ENCODE measurements around the gene BRD4. TPM values are rescaled to one million over a fixed set of nuclear protein-coding genes. Genes with fewer than 3 reads are reported as not detected.

The BRD4 gene
- total RNA-seq, 1 experiment from 2014 or later = 144 TPM

- Histone ChIP-seq H4K5ac (ENCODE audit: insufficient read length, low read depth, low read length) (no peak overlapping the region), H3K4ac (ENCODE audit: low read depth, low read length) (no peak overlapping the region), H3K9me3 (ENCODE audit: control insufficient read depth, low read depth, low read length) (no peaks in the 10 kb centered on the region), H3K4me2 (ENCODE audit: insufficient read depth, insufficient read length, low read length) (peak overlapping the region; percentile 88), H4K8ac (replicated peaks; ENCODE audit: insufficient read length, low read depth, low read length) (no peak overlapping the region), H3T11ph (ENCODE audit: low read length) (no peak overlapping the region), H4K20me1 (ENCODE audit: control insufficient read depth, insufficient read depth, insufficient read length) (no peaks in the 10 kb centered on the region), H3K79me1 (ENCODE audit: insufficient read depth, low read depth, low read length, poor library complexity, severe bottlenecking) (no peaks in the 10 kb centered on the region), H3K79me2 (ENCODE audit: insufficient read depth, low read length) (peaks cover 43% of the 10 kb centered on the region), H3K18ac (ENCODE audit: insufficient read length, low read depth, low read length) (peak overlapping the region; percentile 93), H3K4me1 (ENCODE audit: insufficient read depth, low read length) (no peaks in the 10 kb centered on the region; the same call in 1 of the 2 replicates), H2AFZ (ENCODE audit: low read length) (no peak overlapping the region), H3K56ac (ENCODE audit: insufficient read length, low read depth, low read length) (no peak overlapping the region), H2AK5ac (ENCODE audit: insufficient read length, low read length) (no peak overlapping the region), H3K23me2 (ENCODE audit: insufficient read length, low read depth, low read length, poor library complexity, severe bottlenecking) (peaks cover 9% of the 10 kb centered on the region), H3K27me3 (ENCODE audit: insufficient read depth, low read length) (no peaks in the 10 kb centered on the region), H2BK5ac (ENCODE audit: insufficient read length, low read length) (no peak overlapping the region), H3K9ac (ENCODE audit: extremely low read depth, insufficient read length, low read length) (peak overlapping the region; percentile 92), H4K91ac (ENCODE audit: insufficient read length, low read depth, low read length) (no peak overlapping the region), H2BK12ac (ENCODE audit: insufficient read length, low read depth, low read length) (no peak overlapping the region), H2BK20ac (ENCODE audit: low read depth, low read length, poor library complexity, severe bottlenecking) (no peak overlapping the region), H3K23ac (ENCODE audit: insufficient read length, low read depth, low read length) (no peak overlapping the region), H3K14ac (ENCODE audit: insufficient read depth, low read length) (peak overlapping the region; percentile 96), H2BK15ac (ENCODE audit: low read depth, low read length) (no peak overlapping the region), H2BK120ac (ENCODE audit: low read depth, low read length, poor library complexity, severe bottlenecking) (no peak overlapping the region), H3K27ac (ENCODE audit: insufficient read length, low read depth, low read length) (peak overlapping the region; percentile 3)
- peaks cover 30 to 37% of the 10 kb centered on the region in 2 experiments for H3K4me1 Mint-ChIP-seq
- no peak for TF ChIP-seq CTCF (conservative IDR thresholded peaks at IDR 0.05)
- peaks cover 6 to 21% (median 13%) of the 10 kb centered on the region in 3 experiments; a peak in 6 of 7 replicates for H3K36me3 Mint-ChIP-seq (ENCODE audit: insufficient read depth in 1 of 3, low read depth in 3 of 3)
- WGBS (ENCODE audit: extremely low coverage, insufficient read length, low lambda C conversion rate) = no CpG with 5 or more reads among the region's 122 CpGs
- H3K4me3 Mint-ChIP-seq = peak overlapping the region; percentile 96 to 99
- no peaks in the 10 kb centered on the region for H3K27me3 Mint-ChIP-seq (ENCODE audit: low read depth)
- peak overlapping the region; percentile 95 to 98 (median 97) for H3K27ac Mint-ChIP-seq
- DNase-seq = peak; percentile 39
- no peaks in the 10 kb centered on the region; a peak in 1 of 5 replicates for H3K9me3 Mint-ChIP-seq
Measured at GRCh38 chr19:15331419-15332310, 674 bp downstream of the BRD4 start.
